ENCODE data around the gene SERTAD2. TPM values are rescaled to one million over a fixed set of nuclear protein-coding genes. Genes with fewer than 3 reads are reported as not detected.
A peak's percentile ranks its signal among the peaks of the same experiment; 100 is the strongest.

Gene SERTAD2, protein sequence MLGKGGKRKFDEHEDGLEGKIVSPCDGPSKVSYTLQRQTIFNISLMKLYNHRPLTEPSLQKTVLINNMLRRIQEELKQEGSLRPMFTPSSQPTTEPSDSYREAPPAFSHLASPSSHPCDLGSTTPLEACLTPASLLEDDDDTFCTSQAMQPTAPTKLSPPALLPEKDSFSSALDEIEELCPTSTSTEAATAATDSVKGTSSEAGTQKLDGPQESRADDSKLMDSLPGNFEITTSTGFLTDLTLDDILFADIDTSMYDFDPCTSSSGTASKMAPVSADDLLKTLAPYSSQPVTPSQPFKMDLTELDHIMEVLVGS
- 6.1 and 6.6 TPM in 2 replicates for total RNA-seq (2014; rRNA removed; shearing (Covaris generic))

DNA sequence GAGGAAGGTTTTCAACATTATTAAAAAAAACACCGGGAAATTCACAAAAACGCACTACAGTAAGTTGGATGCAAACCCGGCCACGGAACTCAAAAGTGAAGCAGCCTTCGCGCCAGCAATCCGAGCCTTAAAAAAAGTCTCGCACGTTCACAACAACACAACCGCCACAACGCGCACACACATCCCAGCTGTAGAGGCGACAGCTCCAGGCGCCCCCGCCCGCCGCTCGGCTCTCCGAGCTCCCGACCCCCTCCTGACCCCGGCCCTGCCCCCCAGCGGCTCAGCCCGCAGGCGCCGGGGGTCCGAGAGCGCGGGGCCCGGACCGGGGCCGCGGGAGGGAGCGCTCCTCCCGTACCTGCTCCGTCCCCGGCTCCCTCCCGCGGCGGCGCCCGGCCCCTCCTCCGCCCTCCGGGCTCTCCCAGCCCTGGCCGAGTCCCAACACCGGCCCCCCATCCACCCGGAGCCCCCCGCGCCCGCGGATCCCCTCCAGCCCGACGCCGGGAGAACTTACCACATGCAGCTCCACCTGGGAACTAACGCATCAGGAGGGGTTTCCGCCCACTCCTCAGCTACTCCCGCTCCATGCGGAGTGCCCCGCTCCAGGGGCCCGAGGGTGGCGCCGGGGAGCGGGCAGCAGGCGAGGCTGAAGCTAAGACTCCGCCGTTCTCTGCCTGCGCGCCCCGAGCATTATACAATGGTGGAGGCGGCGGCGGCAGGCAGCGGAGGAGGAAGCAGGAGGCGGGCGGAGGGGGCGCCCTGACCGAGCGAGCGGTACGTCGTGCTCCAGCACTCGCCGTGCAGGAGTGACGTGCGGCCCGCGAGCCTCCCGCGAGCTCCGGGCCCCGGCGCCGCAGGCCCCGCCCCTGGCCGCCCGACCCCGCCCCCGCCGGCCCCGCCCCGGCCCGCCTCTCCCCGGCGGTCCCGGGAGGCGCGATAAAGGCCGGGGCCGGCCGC lies at the start of gene SERTAD2:
Gene SERTAD2, minus strand, starts transcription at position 805 of the 954 bp plus-strand sequence. CDS start 17,042 bp downstream, outside the sequence.
- DNase-seq (ENCODE audit: low spot score): peak; percentile 88

DNA sequence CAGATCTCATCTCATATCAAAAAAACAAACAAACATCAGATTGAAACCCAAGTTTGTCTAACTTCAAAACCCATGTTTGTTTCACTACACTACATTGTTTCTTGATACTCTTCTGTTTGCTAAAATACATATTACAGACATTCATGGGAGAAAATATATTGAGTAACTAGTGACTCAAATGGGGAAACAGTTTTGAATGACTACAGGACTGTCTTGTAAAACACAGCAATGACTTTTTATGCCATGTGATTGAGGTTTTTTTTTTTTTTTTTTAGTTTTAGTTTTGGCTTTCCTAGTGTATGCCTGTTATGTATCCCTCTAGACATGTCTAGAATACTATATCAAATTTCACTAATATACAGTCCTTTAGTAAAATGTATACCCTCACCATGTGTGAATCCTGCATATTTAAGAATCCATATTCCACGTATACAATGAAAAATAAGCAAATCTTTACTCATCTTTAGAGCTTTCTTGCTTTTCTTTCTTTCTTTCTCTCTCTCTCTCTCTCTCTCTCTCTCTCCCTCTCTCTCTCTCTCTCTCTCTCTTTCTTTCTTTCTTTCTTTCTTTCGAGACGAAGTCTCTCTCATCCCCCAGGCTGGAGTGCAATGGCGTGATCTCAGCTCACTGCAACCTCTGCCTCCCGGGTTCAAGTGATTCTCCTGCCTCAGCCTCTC lies 46.6 kb upstream of the SERTAD2 start:
- DNase-seq (ENCODE audit: low spot score): no peak

DNA sequence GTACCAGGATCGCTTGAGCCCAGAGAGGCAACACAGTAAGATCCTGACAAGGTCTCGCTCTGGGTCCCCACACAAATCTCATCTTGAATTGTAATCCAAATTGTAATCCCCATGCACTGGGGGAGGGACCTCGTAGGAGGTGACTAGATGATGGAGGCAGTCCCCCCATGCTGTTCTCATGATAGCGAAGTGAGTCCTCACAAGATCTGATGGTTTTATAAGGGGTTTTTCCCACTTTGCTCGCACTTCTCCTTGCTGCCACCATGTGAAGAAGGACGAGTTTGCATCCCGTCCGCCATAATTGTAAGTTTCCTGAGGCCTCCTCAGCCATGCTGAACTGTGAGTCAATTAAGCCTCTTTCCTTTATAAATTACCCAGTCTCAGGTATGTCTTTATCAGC lies 46.0 kb upstream of the SERTAD2 start:
- no peak for DNase-seq (ENCODE audit: low spot score)

DNA sequence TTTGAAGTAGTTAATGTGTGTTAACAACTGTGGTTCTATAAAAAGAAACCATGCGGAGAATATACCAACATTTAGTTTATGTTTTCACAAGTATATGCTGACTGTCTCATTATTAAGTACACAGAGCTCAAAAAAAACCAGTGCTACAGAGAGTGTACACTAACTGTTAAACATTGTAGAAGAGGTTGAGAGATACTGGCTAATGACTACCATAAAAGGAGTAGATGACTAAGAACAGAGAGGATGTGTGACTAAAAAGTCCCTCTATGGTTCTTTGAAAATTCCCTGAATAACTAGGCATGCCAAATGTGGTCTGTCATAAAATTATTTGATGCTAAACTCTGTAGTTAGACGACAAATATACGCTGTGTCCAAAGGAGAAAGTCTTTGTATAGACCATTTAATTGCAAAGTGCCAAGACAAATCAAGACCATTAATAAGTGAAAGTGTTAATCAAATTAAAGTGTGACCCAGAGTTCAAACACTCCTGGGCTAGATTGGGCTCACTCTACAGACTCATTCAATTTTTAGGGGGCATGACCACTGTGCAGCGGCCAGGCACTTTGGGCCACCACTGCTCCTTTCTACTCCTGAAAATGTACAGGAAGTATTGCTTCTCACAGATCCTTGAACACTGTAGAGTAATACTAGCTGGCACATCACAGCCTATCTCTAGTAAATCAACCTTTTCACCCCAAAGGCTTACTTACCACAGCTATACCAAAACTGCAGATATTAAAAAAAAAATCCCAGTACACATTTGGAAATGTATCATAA lies 45.1 kb upstream of the SERTAD2 start:
- DNase-seq (ENCODE audit: low spot score): no peak

DNA sequence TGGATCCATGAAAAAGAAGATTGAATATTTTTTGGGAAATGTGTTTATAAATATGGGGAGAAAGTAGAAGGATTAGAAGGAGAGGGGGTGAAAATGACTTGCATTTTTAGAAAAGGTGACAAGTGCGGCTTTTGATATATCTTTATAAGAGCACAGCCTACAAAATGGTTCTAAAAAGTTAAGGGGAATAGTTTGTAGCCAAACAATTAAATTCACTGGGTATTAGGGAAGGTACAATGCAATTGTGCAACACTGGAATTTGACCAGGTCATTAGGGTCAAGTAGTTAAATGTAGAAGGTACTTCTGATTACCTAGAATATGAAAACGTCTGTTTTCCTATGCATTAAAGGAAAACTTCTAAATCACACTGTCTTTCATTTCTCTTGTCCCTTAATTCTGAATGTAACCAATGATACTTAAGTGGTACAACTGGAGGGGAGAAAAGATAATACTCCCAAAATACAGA lies 44.5 kb upstream of the SERTAD2 start:
- DNase-seq (ENCODE audit: low spot score): no peak

DNA sequence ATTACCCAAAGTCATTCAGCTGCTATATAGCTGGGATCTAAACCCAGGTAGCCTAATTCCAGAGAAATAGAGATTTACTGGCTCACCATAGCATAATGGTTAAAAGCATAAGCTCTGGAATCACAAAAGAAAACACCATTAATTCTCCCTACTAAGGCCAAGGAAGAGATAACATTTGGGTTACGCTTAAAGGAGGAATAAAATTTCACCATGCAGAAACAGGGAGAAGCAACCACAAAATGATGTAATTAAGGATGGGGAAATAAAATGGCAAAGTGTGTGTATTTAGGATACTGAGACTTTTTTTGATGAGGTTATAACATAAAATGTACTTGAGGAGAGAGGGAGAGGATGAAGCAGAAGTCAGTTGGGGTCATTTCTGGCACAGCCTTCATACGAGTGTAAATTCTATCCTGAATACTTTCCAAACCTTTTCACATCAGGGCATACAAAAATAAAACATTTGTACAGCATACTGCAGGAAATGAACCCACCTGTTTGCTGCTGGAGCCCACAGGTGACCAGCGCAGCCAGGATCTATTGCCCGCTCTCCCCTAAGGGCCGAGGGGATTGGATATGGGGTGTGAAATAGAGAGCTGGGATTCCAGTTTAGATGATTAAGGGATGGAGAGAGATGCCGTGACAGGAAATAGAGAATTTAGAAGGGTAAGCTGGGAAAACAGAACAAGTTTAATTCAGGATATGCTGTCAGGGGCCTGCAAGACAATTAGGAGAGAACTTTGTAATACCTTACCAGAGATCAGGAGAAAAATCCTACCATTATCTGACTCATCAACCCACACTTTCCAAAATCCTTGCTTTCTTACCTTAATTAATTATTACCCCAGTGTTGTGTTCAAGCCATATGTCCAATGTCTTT lies 43.8 kb upstream of the SERTAD2 start:
- no peak for DNase-seq (ENCODE audit: low spot score)

DNA sequence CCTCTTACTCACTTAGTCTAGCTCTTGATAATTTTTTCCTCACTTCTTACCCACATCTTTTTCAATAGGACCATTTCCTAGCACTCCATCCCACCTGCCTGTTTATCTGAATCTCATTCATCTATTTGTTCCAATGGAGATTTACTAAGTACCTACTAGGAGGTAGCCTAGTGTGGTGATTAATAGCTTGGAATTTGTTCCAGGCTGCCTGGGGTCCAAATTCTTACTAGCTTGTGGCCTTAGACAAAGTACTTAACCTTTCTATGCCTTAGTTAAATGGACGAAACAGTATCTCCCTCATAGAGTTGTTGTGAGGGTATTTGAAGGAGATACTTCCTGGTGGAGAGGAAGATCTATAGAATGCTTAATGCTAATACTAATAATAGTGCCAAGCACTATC lies 42.9 kb upstream of the SERTAD2 start:
- no peak for DNase-seq (ENCODE audit: low spot score)

DNA sequence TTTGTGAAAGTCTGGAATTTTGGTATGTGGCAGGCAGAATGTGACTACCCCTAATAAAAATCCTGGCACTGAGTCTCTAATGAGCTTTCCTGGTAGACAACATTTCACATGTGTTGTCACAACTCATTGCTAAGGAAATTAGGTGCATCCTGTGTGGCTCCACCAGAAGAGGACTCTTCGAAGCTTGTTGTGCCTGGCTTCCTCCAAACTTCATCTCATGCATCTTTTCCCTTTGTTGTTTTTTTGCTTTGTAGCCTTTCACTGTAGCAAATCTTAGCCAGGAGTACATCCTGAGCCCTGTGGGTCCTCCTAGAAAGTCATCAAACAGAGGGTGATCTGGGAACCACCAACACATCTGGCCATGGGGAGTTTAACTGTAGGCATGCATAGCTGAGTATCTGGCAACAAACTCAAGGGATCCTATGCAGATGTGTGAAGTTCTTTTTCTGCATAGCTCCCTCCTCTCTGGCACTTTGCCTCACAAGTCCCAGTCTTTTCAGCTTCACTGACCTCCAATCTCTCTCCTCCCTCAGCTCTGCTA lies 42.1 kb upstream of the SERTAD2 start:
- no peak for DNase-seq (ENCODE audit: low spot score)

DNA sequence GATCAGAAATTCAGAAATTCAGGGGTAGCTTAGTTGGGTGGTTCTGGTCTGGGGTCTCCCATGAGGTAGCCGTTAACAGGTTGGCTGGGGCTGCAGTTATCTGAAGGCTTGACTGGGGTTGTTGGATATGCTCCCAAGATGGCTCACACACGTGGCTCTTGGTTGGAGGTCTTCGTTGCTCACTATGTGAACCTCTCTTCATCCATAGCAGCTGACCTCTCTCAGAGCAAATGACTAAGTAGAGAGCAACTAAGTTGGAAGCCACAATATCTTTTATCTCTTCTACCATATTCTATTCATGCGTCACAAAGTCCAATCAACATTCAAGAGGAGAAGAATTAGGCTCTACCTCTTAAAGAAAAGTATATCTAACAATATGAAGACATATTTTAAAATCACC lies 38.7 kb upstream of the SERTAD2 start:
- no peak for DNase-seq (ENCODE audit: low spot score)

DNA sequence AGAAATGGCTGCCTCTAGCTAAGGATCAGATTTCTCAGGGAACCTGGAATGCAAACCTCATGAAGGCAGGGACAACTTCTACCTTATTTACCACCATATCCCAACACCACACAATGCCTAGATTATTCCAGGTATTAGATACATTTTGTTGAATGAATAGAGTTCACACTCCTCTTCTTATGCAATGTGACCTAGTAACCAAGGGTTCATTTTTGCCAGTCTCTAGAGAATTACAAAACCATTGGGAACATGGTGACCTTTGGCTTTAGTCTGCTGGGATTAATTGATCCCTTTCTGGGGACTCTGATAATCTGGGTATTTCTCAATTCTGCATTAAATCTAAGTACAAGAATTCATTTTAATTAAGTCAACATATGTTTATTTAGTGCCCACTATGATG lies 35.2 kb upstream of the SERTAD2 start:
- no peak for DNase-seq (ENCODE audit: low spot score)

DNA sequence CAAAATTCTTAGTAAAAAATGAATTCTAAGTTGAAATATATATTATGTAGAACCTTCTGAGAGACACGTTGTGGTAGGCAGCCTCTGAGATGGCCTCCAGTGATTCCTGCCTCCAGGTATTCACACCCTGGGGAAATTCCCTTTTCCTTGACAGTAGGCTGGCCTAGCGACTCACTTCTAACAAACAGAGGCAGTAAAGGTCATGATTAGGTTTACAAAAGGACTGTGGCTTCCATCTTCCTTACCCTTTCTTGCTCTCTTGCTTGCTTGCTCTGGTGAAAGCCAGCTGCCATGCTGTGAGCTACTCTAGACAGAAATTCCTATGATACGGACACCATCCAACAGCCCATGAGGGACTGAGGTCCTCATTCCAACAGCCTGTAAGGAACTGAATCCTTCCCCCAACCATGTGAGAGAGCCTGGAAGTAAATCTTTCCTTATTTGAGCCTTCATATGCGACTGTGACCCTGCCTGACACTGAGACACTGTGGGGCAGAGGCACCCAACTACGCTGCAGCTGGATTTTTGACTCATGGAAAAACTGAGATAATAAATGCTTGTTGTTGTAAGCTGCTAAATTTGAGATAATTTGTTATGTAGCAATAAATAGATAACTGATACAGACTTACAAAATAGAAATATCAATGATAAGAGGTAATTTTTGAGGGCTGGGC lies 32.7 kb upstream of the SERTAD2 start:
- no peak for DNase-seq (ENCODE audit: low spot score)

DNA sequence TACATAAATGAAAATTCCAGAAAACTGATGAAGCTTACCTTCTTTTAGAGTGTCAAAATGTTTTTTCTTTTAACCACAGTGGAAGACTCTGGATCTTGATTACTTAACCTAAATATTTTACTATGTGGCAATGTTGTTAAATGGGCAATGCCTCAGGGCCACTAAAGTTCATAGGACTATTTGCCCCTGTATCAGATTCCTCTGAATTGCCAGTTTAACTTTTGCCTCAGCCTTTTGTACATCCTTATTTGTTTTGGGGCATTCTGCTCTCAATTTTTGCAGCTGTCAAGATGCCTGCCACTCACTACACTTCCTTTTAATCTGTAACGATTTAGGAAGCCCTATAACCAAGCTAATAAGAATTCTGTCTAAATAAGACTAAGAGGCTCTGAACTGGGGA lies 31.7 kb upstream of the SERTAD2 start:
- no peak for DNase-seq (ENCODE audit: low spot score)

DNA sequence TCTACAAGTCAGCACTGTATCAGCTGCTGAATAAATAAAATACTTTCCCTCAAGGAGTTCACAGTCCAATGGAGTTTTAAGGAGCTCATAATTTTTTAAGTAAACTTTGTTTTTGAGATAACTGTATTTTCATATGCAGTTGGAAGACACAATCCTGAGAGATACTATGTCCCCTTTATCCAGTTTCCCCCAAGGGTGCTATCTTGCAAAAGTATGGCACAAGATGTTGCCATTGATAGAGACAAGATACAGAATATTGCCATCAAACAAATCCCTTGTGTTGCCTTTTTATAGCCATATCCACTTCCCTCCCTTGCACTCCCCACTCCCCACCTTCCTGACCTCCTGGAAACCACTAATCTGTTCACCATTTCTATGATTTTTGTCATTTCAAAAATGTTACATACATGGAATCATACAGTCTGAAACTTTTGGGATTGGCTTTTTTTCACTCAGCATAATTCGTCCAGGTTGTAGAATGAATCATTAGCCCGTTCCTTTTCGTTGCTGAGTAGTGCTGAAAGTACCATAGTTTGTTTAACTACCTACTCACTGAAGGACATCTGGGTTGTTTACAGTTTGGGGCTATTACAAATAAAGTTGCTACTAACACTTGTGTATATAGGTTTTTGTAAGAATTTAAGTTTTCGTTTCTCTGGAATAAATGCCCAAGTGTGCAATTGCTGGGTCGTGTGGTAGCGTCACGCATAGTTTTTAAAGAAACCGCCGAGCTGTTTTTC lies 30.2 kb upstream of the SERTAD2 start:
- no peak for DNase-seq (ENCODE audit: low spot score)

DNA sequence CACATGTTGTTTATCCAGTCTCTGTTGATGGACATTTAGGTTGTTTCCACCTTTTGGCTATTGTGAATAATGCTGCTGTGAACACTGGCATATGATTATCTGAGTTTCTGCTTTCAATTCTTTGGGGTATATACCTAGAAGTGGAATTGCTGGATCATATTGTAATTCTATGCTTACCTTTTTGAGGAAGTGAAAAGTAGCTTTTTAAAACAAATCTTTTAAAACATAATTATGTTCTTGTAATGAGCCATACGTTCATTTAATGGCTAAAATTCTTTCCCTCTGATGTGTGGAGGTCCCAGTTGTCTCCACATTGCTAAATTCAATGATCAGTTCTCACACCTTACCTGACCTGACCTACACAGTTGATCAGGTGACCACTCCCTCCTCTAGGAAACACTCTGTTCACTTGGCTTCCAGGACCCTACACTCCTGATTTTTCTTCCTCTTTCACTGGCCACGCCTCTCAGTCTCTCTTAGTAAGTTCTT lies 27.8 kb upstream of the SERTAD2 start:
- no peak for DNase-seq (ENCODE audit: low spot score)

DNA sequence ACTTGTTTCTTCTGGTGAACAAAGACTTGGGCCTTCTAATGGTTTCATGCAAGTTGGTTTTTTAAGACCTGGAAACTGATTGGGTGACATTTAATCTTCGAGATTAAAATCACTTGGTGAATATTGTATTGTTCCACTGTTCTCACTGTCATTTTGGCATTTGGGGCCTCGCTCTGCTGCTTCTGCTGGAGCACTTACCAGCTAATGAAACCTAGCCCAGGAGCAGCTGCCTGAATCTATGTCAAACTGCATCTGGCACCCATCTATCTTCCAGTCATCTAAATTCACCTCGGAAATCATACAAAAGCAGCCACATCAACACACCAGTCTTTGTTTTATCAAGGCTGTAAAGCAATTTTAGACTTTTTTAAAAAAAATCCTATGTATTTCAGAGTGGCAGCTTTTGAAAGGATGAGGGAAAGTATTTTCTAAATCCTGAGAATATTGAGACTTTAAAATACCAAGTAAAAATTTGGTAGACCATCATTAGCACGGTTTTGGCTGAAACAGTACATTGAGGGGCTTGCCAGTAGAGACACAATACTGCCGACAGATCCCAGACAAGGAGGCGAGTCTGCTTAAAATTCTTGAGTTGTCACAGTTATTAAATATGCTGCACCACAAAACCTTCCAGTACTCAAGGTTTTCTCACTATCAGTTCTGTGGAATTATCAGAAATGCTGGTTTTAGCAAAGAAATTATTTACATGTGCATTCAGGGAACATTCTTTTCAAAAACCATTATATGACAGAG lies 26.1 kb upstream of the SERTAD2 start:
- DNase-seq (ENCODE audit: low spot score): no peak

DNA sequence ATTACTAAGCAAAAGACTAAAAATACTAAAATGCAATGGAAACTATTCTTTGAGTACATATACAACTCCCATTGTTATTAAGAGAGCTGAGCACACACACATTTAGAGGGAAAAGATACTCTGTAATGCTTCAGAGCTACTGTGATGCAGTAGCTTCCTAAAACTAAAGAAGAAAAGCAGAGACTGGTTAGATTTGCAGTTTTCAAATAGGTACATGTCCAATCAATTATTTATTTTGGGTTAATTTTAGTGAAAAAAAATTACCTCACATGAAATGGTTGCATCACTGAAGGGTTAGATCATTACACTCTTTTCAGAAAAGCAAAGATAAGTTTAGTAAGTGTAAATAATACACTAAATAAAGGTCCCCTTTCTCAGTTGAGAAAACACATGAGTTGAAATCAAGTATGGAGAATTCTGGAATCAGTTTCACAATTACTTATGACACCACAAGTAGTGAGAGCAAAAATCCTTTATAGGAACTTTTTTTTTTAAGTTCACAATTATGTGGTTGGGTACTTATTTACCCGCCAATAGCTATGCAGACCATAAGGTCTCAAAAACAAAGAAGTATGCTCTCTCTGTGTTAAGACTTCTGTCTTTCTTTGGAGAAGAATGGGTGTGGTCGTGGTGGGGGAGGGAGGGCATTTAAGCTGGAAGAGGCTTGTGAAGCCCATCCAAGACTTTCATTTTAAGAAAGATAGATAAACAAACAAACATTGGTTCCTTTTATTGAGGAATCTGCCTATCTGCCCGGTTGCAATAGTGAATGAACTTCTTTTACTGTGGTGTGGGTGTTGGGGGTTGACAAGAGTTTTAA lies 25.3 kb upstream of the SERTAD2 start:
- no peak for DNase-seq (ENCODE audit: low spot score)

DNA sequence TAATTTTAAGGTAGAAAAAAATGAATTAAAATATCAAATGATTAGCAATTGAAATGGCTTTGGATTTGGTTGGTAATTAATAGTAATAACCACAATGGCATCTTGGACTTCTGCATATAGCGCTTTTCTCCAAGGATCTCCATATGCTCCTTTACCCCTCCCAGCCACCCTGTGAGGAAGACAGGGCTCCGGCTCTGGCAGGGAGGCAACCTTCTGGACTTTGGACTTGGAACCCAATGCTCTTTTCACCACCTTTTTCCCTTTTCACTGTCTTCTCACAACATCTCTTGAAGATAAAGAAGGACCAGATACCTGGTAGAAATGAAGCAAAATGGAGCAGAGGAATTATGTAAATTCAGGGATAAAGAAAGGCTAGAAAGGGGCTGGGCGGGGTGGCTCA lies 23.8 kb upstream of the SERTAD2 start:
- DNase-seq (ENCODE audit: low spot score): no peak

Data from HT-29 (cell line).